Vagina (tissue), 2 donors: ENCODE results near the gene SLC25A23. TPM values are rescaled to one million over a fixed set of nuclear protein-coding genes. Genes with fewer than 3 reads are reported as not detected.

ENCODE experiments used
- DNase-seq, 2 donors: peaks; one replicate each; pipeline ENCODE4 v3.0.0-alpha.2; 2017; ENCODE audit errors: extremely low spot score in 2 of 2
- H3K27ac ChIP-seq: fragments of 200-600 bp; sonication (generic); one replicate; pipeline ENCODE4 v1.5.1; 2019
- H3K27me3 ChIP-seq: fragments of 200-600 bp; sonication (generic); one replicate; pipeline ENCODE4 v1.5.1; 2019
- H3K36me3 ChIP-seq, 2 donors: fragments of 200-600 bp; sonication (generic); one replicate each; pipeline ENCODE4 v1.5.1; 2017 to 2019
- H3K4me1 ChIP-seq: fragments of 200-600 bp; sonication (generic); one replicate; pipeline ENCODE4 v1.5.1; 2019
- H3K4me3 ChIP-seq, 2 donors: fragments of 200-600 bp; sonication (generic); 1 replicate in 1 of 2; 2 replicates in 1 of 2; pipeline ENCODE4 v1.5.1; 2016 to 2019
- H3K9me3 ChIP-seq: fragments of 200-600 bp; sonication (generic); one replicate; pipeline ENCODE4 v1.5.1; 2019
- CTCF ChIP-seq, 3 experiments: fragments of 450-650 bp in 2 of 3; fragments of 200-600 bp in 1 of 3; sonication (generic) in 1 of 3; IDR thresholded peaks; one replicate each; pipeline ENCODE4 v1.5.1; 2017 to 2019; ENCODE audit warnings: antibody characterized with exemption in 3 of 3, mild to moderate bottlenecking in 2 of 3, moderate library complexity in 2 of 3
- POLR2A ChIP-seq, 2 donors: fragments of 450-650 bp; IDR thresholded peaks; one replicate each; pipeline ENCODE4 v1.6.1; 2017; ENCODE audit warnings: antibody characterized with exemption in 2 of 2, mild to moderate bottlenecking in 2 of 2, moderate library complexity in 2 of 2
- POLR2AphosphoS5 ChIP-seq, 2 donors: sonication (generic); formaldehyde crosslinking; IDR thresholded peaks; one replicate each; pipeline ENCODE4 v1.9.0; 2017; ENCODE audit warnings: antibody characterized with exemption in 2 of 2, mild to moderate bottlenecking in 2 of 2, low read depth in 1 of 2; ENCODE audit not compliant: insufficient read depth in 1 of 2
- intact Hi-C: fragments of 100-400 bp; cut with DNase I; formaldehyde crosslinking; loops from one replicate; pipeline ENCODE4 v1.15.1; 2023
- total RNA-seq: library from RNA; depleted of rRNA; stranded (reverse); fragments of >200 nt; gene quantifications from one replicate; pipeline ENCODE4 v1.2.3, GENCODE V29; 2016

The SLC25A23 gene
- total RNA-seq, 1 donor from 2014 or later: 27.5 TPM

- intact Hi-C loops: no loop called here
- H3K4me1 ChIP-seq: peaks cover 17% of the 10 kb centered on the region
- peaks cover 4% of the 10 kb centered on the region for H3K27me3 ChIP-seq
- no peak for TF ChIP-seq CTCF (IDR thresholded peaks at IDR 0.05)
- no peak for TF ChIP-seq POLR2AphosphoS5 (IDR thresholded peaks at IDR 0.05; ENCODE audit: insufficient read depth in 1 of 2, low read depth in 1 of 2)
- no peak for TF ChIP-seq POLR2A (IDR thresholded peaks at IDR 0.05)
- no peaks in the 10 kb centered on the region for H3K36me3 ChIP-seq
- H3K4me3 ChIP-seq: no peak overlapping the region
- no peak for DNase-seq
- no peaks in the 10 kb centered on the region for H3K9me3 ChIP-seq
- no peak overlapping the region for H3K27ac ChIP-seq
Measured at GRCh38 chr19:6479836-6480398, 20.3 kb upstream of the SLC25A23 start.

- intact Hi-C loops: no loop called here
- Histone ChIP-seq H3K4me3 (no peak overlapping the region), H3K27me3 (peaks cover 4% of the 10 kb centered on the region), H3K4me1 (peaks cover 17% of the 10 kb centered on the region), H3K36me3 (no peaks in the 10 kb centered on the region), H3K27ac (no peak overlapping the region), H3K9me3 (no peaks in the 10 kb centered on the region)
- DNase-seq: no peak
- TF ChIP-seq CTCF (IDR thresholded peaks at IDR 0.05): no peak
- TF ChIP-seq POLR2AphosphoS5 (IDR thresholded peaks at IDR 0.05; ENCODE audit: insufficient read depth in 1 of 2, low read depth in 1 of 2): no peak
- no peak for TF ChIP-seq POLR2A (IDR thresholded peaks at IDR 0.05)
Measured at GRCh38 chr19:6478815-6479214, 19.2 kb upstream of the SLC25A23 start.

- H3K27me3 ChIP-seq: peaks cover 4% of the 10 kb centered on the region
- no peaks in the 10 kb centered on the region for H3K9me3 ChIP-seq
- H3K36me3 ChIP-seq: no peaks in the 10 kb centered on the region
- peaks cover 17% of the 10 kb centered on the region for H3K4me1 ChIP-seq
- no peak for DNase-seq
- no peak overlapping the region for H3K27ac ChIP-seq
- H3K4me3 ChIP-seq: peak overlapping the region in 1 of 2 donors; percentile 7
- no peak for TF ChIP-seq POLR2AphosphoS5 (IDR thresholded peaks at IDR 0.05; ENCODE audit: insufficient read depth in 1 of 2, low read depth in 1 of 2)
- TF ChIP-seq POLR2A (IDR thresholded peaks at IDR 0.05): no peak
- no peak for TF ChIP-seq CTCF (IDR thresholded peaks at IDR 0.05)
- intact Hi-C loops: no loop called here
Measured at GRCh38 chr19:6476896-6477431, 17.4 kb upstream of the SLC25A23 start.

GRCh38 chr19:6476155-6476895, 16.7 kb upstream of the SLC25A23 start:
- Histone ChIP-seq H3K27ac (no peak overlapping the region), H3K9me3 (no peaks in the 10 kb centered on the region), H3K36me3 (no peaks in the 10 kb centered on the region), H3K4me3 (peak overlapping the region in 1 of 2 donors; percentile 7), H3K27me3 (peaks cover 4% of the 10 kb centered on the region), H3K4me1 (peaks cover 17% of the 10 kb centered on the region)
- DNase-seq: no peak
- TF ChIP-seq CTCF (IDR thresholded peaks at IDR 0.05) (no peak), POLR2A (IDR thresholded peaks at IDR 0.05) (no peak), POLR2AphosphoS5 (IDR thresholded peaks at IDR 0.05; ENCODE audit: insufficient read depth in 1 of 2, low read depth in 1 of 2) (no peak)
- intact Hi-C loops: no loop called here
